Kidney epithelial cell (primary cell): ENCODE data around the gene FAM228A. TPM values are rescaled to one million over a fixed set of nuclear protein-coding genes. Genes with fewer than 3 reads are reported as not detected.

Experiments
- DNase-seq: peaks from one replicate; pipeline ENCODE4 v3.0.0-alpha.2; 2010; ENCODE audit warnings: low read depth
- H3K27me3 ChIP-seq: 2 replicates; pipeline ENCODE4 v1.6.0; 2011; ENCODE audit warnings: low read length; ENCODE audit not compliant: control insufficient read depth, insufficient read depth
- H3K36me3 ChIP-seq: 2 replicates; pipeline ENCODE4 v1.5.1; 2011; ENCODE audit warnings: low read length; ENCODE audit not compliant: control insufficient read depth, insufficient read depth
- H3K4me3 ChIP-seq: 2 replicates; pipeline ENCODE4 v1.5.1; 2011; ENCODE audit warnings: low read depth, mild to moderate bottlenecking, control low read depth, low read length
- CTCF ChIP-seq: IDR thresholded peaks from 2 replicates; pipeline ENCODE4 v1.5.1; 2011; ENCODE audit warnings: mild to moderate bottlenecking, moderate library complexity, low read length, control low read depth, inconsistent platforms; ENCODE audit not compliant: insufficient read depth, poor library complexity, severe bottlenecking
- total RNA-seq: library from RNA; depleted of rRNA; stranded (reverse); fragments of >200 nt; gene quantifications from 2 replicates; pipeline ENCODE4 v1.2.3, GENCODE V29; 2015

FAM228A gene
- total RNA-seq, 1 donor from 2014 or later, result 0.29 TPM

- H3K4me3 ChIP-seq, result no peak overlapping the region
- H3K36me3 ChIP-seq, result no peaks in the 10 kb centered on the region
- DNase-seq, result no peak
- H3K27me3 ChIP-seq, result no peaks in the 10 kb centered on the region
- TF ChIP-seq CTCF, result no peak
These were observed 46.6 kb downstream of the FAM228A start for GRCh38 chr2:24221343-24222050.

GRCh38 chr2:24222946-24223345 lies 48.1 kb downstream of the FAM228A start:
- no peaks in the 10 kb centered on the region for H3K36me3 ChIP-seq
- no peak for TF ChIP-seq CTCF
- no peak for DNase-seq
- H3K4me3 ChIP-seq, result no peak overlapping the region
- H3K27me3 ChIP-seq, result no peaks in the 10 kb centered on the region

- no peak for DNase-seq
- Histone ChIP-seq H3K36me3 (no peaks in the 10 kb centered on the region), H3K27me3 (no peaks in the 10 kb centered on the region), H3K4me3 (no peak overlapping the region)
- no peak for TF ChIP-seq CTCF
These were observed 50.8 kb downstream of the FAM228A start for GRCh38 chr2:24225499-24226242.

- Histone ChIP-seq H3K4me3 (no peak overlapping the region), H3K36me3 (no peaks in the 10 kb centered on the region), H3K27me3 (no peaks in the 10 kb centered on the region)
- TF ChIP-seq CTCF, result peak; percentile 38
- no peak for DNase-seq
These were observed 53.6 kb downstream of the FAM228A start for GRCh38 chr2:24228470-24228869.

GRCh38 chr2:24231461-24231881 lies 56.6 kb downstream of the FAM228A start:
- TF ChIP-seq CTCF, result no peak
- Histone ChIP-seq H3K27me3 (no peaks in the 10 kb centered on the region), H3K4me3 (no peak overlapping the region), H3K36me3 (no peaks in the 10 kb centered on the region)
- DNase-seq, result no peak

- Histone ChIP-seq H3K27me3 (no peaks in the 10 kb centered on the region), H3K4me3 (no peak overlapping the region), H3K36me3 (no peaks in the 10 kb centered on the region)
- no peak for TF ChIP-seq CTCF
- DNase-seq, result no peak
These were observed 58.5 kb downstream of the FAM228A start for GRCh38 chr2:24233321-24233720.
